Sigmoid colon (tissue), 4 donors: ENCODE data around the gene SURF1.

Source experiments
- CTCF ChIP-seq, 4 experiments: fragments of 450-650 bp in 3 of 4; fragments of 200-600 bp in 1 of 4; IDR thresholded peaks; one replicate each; pipeline ENCODE4 v1.5.1; 2016 to 2019; ENCODE audit warnings: antibody characterized with exemption in 4 of 4, mild to moderate bottlenecking in 3 of 4, moderate library complexity in 2 of 4
- POLR2AphosphoS5 ChIP-seq, 4 donors: sonication (generic); formaldehyde crosslinking; IDR thresholded peaks; one replicate each; pipeline ENCODE4 v1.6.1; 2017; ENCODE audit warnings: antibody characterized with exemption in 4 of 4

GRCh38 chr9:133372144-133372543 lies 15.9 kb upstream of the SURF1 start:
- no peak for TF ChIP-seq CTCF (IDR thresholded peaks at IDR 0.05)
- no peak for TF ChIP-seq POLR2AphosphoS5 (IDR thresholded peaks at IDR 0.05)
